ENCODE measurements around the gene RBM5. TPM values are rescaled to one million over a fixed set of nuclear protein-coding genes. Genes with fewer than 3 reads are reported as not detected.

The RBM5 gene
- total and polyA plus RNA-seq, 2 experiments from 2014 or later = 44.9 to 111 TPM

DNA sequence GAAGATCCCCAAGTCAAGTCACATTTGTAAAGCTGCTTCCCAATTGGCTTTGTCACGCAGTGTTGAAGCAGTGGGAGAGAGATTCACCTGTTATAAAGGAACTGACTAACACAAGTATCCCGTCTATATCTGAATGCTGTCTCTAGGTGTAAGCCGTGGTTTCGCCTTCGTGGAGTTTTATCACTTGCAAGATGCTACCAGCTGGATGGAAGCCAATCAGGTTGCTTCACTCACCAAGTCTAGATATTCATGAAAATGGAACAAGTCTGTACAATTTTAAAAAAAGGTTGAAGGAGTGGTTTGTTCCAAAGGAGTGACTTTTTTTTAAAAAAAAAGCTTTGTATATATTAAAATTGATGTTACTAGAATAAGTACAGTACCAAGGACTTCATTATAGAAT, 11.7 kb downstream of the RBM5 start:
- H3K27me3 Mint-ChIP-seq (ENCODE audit: insufficient read depth, low read depth, poor library complexity) = peaks cover 2% of the 10 kb centered on the region
- no peaks in the 10 kb centered on the region for H3K4me1 ChIP-seq (ENCODE audit: insufficient read depth)
- H3F3A ChIP-seq (replicated peaks; ENCODE audit: low read depth) = 0 out of 2 replicates have a peak, but pooled peaks cover 40% of the 10 kb centered on the region
- ATAC-seq = no peak
- H3K36me3 ChIP-seq (ENCODE audit: insufficient read depth) = peaks cover 77% of the 10 kb centered on the region
- H3K9me2 ChIP-seq (ENCODE audit: insufficient read depth) = no peaks in the 10 kb centered on the region
- H3K27ac ChIP-seq (ENCODE audit: low read depth) = no peak overlapping the region
- no peak for DNase-seq (ENCODE audit: low spot score)
- no peak overlapping the region for H2AFZ ChIP-seq
- H3K4me3 Mint-ChIP-seq = no peak overlapping the region
- no peaks in the 10 kb centered on the region; the same call in 2 of the 3 replicates for H3K9me3 Mint-ChIP-seq
- H3K27me3 ChIP-seq (ENCODE audit: insufficient read depth) = no peaks in the 10 kb centered on the region
- TF ChIP-seq ZNF114 (CRISPR knock-in tag; IDR thresholded peaks at IDR 0.05) (no peak), NANOG (IDR thresholded peaks at IDR 0.05; ENCODE audit: borderline replicate concordance) (no peak), ZNF331 (CRISPR knock-in tag; IDR thresholded peaks at IDR 0.05; ENCODE audit: low read depth) (no peak), STAT1 (IDR thresholded peaks at IDR 0.05; ENCODE audit: unreplicated experiment) (no peak)
- TF ChIP-seq, protein P1, sequence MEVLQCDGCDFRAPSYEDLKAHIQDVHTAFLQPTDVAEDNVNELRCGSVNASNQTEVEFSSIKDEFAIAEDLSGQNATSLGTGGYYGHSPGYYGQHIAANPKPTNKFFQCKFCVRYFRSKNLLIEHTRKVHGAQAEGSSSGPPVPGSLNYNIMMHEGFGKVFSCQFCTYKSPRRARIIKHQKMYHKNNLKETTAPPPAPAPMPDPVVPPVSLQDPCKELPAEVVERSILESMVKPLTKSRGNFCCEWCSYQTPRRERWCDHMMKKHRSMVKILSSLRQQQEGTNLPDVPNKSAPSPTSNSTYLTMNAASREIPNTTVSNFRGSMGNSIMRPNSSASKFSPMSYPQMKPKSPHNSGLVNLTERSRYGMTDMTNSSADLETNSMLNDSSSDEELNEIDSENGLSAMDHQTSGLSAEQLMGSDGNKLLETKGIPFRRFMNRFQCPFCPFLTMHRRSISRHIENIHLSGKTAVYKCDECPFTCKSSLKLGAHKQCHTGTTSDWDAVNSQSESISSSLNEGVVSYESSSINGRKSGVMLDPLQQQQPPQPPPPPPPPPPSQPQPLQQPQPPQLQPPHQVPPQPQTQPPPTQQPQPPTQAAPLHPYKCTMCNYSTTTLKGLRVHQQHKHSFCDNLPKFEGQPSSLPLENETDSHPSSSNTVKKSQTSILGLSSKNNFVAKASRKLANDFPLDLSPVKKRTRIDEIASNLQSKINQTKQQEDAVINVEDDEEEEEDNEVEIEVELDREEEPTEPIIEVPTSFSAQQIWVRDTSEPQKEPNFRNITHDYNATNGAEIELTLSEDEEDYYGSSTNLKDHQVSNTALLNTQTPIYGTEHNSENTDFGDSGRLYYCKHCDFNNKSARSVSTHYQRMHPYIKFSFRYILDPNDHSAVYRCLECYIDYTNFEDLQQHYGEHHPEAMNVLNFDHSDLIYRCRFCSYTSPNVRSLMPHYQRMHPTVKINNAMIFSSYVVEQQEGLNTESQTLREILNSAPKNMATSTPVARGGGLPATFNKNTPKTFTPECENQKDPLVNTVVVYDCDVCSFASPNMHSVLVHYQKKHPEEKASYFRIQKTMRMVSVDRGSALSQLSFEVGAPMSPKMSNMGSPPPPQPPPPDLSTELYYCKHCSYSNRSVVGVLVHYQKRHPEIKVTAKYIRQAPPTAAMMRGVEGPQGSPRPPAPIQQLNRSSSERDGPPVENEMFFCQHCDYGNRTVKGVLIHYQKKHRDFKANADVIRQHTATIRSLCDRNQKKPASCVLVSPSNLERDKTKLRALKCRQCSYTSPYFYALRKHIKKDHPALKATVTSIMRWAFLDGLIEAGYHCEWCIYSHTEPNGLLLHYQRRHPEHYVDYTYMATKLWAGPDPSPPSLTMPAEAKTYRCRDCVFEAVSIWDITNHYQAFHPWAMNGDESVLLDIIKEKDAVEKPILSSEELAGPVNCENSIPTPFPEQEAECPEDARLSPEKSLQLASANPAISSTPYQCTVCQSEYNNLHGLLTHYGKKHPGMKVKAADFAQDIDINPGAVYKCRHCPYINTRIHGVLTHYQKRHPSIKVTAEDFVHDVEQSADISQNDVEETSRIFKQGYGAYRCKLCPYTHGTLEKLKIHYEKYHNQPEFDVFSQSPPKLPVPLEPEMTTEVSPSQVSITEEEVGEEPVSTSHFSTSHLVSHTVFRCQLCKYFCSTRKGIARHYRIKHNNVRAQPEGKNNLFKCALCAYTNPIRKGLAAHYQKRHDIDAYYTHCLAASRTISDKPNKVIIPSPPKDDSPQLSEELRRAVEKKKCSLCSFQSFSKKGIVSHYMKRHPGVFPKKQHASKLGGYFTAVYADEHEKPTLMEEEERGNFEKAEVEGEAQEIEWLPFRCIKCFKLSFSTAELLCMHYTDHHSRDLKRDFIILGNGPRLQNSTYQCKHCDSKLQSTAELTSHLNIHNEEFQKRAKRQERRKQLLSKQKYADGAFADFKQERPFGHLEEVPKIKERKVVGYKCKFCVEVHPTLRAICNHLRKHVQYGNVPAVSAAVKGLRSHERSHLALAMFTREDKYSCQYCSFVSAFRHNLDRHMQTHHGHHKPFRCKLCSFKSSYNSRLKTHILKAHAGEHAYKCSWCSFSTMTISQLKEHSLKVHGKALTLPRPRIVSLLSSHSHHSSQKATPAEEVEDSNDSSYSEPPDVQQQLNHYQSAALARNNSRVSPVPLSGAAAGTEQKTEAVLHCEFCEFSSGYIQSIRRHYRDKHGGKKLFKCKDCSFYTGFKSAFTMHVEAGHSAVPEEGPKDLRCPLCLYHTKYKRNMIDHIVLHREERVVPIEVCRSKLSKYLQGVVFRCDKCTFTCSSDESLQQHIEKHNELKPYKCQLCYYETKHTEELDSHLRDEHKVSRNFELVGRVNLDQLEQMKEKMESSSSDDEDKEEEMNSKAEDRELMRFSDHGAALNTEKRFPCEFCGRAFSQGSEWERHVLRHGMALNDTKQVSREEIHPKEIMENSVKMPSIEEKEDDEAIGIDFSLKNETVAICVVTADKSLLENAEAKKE (CRISPR knock-in tag; IDR thresholded peaks at IDR 0.05) = no peak
- TF ChIP-seq, protein P2, sequence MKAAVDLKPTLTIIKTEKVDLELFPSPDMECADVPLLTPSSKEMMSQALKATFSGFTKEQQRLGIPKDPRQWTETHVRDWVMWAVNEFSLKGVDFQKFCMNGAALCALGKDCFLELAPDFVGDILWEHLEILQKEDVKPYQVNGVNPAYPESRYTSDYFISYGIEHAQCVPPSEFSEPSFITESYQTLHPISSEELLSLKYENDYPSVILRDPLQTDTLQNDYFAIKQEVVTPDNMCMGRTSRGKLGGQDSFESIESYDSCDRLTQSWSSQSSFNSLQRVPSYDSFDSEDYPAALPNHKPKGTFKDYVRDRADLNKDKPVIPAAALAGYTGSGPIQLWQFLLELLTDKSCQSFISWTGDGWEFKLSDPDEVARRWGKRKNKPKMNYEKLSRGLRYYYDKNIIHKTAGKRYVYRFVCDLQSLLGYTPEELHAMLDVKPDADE (IDR thresholded peaks at IDR 0.05) = no peak
- no peaks in the 10 kb centered on the region; the same call in 1 of the 2 replicates for H3K79me2 ChIP-seq (replicated peaks; ENCODE audit: insufficient read depth)
- no peak overlapping the region for H3K27ac Mint-ChIP-seq
- no peak overlapping the region for H3K4me3 ChIP-seq
- no peaks in the 10 kb centered on the region for H3K4me1 Mint-ChIP-seq
- peaks cover 94% of the 10 kb centered on the region for H3K36me3 Mint-ChIP-seq (ENCODE audit: low read depth)
- peaks cover 13% of the 10 kb centered on the region for H4K20me1 ChIP-seq (replicated peaks; ENCODE audit: insufficient read depth)
- H3K4me2 ChIP-seq = no peak overlapping the region
